HG02588 (cell line): Measurements from ENCODE around the gene CDHR3.

Experiments
- ATAC-seq: cut with Tn5 transposase; IDR thresholded peaks from one replicate; pipeline ENCODE4 v1.9.1; 2021; ENCODE audit warnings: mild to moderate bottlenecking, moderate library complexity; ENCODE audit not compliant: unreplicated experiment

CDHR3 gene

DNA sequence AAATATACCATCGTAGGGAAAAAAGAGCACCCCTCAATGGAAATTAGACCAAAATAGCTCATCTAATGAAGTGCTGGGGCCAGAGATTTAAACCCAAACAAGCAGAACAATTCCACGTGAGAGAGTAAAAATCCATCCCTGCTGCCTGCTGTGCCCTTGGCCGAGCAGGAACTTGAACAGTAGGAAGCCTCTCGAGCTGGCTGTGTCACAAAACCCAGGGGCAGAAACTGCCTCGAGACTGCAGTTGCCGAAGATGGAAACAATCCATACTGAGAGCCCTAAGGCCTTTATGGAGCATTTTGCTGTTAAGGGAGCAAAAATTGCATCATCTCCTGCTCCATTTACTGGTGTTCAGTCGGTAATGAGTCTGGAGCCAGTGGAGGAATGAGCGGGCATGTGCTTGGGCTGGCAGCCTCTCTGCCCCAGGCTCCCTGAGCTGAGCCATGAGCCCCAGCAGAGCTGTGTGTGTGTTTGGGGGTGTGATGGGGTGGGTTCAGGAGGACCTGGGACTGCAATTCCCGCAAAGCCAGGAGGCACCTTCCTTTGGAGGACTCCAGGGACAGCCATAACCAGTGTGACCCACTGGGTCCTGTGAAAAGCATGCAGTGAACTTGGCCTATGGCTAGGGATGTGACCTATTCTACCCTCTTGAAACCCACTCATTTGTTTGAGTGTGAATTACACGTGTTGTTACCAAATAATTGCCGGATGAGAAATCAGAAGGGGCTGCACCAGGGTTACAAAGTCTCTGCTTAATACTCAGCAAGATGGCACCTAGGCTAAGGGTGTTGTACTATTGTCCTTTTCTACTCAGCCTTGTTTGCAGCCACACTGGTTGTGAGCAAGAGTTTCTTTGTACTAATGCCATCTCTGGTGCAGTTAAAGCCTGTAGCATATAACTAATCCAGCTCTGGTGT lies 58.3 kb downstream of the CDHR3 start:
- ATAC-seq: no peak

GRCh38 chr7:106022193-106022821 lies 59.2 kb downstream of the CDHR3 start:
- ATAC-seq: peak; percentile 88

DNA sequence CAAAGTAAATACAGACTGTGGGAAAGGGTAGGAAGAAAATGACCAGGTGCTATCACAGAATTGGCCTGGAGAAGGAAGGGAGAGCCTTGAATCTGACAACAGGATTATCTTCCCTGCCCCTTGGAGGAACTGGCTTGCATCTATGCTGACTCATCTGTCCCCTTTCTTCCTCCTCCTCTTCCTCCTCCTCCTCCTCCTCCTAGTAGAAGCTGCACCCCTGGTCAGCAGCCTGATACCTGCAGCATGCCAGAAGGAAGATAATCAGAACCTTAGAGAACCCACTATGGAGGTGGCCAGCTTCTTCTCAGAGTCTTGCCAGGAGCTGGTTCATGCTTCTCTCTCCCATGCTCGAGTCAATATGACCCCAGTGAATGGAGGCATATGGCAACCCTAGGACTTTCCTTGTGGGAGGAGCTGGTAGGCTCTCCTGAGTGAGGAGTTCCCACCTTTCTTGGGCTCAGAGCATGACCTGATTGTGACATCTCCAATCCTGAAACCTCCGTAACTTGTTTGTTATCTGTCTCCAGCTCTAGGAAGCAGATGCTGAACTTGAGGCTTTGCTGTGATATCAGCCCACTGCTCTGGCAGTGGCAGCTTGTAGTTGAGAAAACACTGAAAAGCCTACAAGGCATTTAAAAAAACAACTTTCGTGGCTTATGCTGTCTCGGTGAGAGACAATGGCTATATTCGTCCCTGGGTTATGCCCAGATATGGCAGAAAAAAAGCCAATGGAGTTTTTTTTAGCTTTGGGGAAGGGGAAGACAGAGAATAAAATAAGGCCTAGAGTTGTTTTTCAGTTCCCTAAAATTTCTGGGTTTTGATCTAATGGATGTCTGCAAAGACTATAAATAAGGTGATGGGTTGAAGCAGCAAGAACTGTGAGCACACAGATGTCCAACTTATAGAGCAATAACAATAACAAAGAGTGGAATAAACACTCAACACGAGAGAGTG lies 60.6 kb downstream of the CDHR3 start:
- no peak for ATAC-seq

DNA sequence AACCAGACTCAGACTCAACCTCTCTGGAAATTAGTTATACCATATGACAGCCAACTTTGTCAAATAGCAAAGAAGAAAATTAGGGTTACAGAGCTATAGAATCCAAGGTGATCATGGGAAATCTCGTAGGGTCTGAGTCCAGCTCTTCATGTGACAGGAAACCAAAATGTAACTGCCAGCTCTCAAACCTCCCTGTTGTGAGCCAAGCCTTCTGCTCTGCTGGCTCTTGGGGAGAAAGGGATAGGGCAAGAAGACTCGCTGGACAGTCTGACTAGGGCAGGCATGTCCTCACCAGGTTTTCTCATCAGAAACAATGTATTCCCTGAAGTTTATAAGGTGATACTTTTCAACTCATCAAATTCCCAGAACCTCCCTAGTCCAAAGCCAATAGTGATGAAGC lies 63.0 kb downstream of the CDHR3 start:
- ATAC-seq: no peak

GRCh38 chr7:106029451-106029850 lies 66.4 kb downstream of the CDHR3 start:
- ATAC-seq: no peak

DNA sequence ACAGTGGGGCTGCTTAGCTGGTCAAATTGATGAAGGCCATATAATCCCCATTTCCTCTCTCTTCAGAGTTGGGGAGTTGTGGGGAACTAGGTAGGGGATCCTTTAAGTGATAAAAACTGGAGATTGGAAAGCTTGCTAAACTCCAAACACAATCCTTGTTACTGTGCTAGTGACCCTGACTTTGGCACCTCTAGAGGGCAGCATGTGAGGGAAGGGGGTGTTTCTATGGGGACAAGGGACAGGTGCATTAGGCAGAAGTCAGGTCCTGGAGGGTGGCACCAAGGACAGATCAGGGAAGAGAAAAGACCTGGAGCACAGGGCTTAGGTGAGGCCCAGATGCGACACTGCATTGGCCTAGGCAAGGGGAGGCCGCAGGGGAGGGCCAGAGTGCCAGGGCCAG lies 66.9 kb downstream of the CDHR3 start:
- no peak for ATAC-seq

- ATAC-seq: no peak
Measured at GRCh38 chr7:106031300-106032035, 68.4 kb downstream of the CDHR3 start.

GRCh38 chr7:106032295-106032694 lies 69.2 kb downstream of the CDHR3 start:
- ATAC-seq: no peak

DNA sequence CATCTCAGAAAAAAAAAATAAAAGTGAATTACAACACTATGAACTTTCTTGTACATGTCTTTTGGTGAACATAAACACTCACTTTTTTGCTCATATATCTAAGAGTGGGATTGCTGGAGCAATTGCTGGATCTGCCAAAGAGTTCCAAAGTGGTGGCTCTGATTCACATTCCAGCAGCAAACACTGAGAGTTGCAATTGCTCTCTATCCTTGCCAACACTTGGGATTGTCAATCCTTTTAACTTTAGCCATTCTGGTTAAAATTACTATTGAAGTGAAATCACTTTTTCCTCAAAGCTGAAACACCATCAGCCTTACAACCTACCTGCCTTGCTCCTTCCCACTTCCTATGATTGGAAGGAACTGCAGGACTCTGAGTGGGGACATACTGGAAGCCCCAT lies 70.7 kb downstream of the CDHR3 start:
- no peak for ATAC-seq

GRCh38 chr7:106034383-106034782 lies 71.3 kb downstream of the CDHR3 start:
- ATAC-seq: no peak

DNA sequence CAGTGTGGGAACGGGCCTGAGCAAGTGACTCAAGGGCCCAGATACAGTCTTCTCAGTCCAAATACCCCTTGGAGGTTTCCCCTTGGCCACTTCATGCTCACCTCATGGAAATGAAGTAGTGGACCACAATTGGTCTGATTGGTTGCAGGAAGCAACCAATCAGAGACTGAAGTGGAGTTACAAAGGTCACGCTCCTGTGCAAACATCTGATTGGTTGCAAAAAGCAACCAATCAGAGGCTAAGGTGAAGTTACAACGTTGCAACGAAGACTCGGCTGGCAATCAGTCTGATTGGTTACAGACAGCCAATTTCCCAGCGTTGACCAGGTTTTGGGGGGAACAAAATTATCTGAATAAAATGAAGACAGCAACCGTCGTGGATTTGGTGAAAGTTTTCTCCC lies 72.5 kb downstream of the CDHR3 start:
- ATAC-seq: no peak

DNA sequence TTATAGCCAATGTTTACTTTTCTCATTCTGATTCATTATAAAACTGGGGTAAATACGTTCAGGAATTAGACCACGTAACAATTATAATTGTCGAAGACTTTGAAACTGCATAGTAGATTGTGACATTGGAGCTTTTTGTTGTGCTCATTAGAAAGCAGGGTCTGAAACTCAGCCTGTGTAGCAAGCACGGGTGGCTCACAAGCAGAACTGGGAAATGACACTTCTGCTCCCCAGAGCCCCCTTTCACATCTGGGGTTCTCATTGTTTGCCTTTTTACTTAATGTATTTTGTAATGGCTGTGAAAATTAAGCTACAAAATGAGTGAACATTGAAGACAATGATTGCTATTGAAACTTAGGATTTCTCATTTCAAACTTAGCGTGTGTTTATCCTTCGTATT lies 72.9 kb downstream of the CDHR3 start:
- ATAC-seq: no peak

GRCh38 chr7:106037489-106038176 lies 74.6 kb downstream of the CDHR3 start:
- no peak for ATAC-seq

DNA sequence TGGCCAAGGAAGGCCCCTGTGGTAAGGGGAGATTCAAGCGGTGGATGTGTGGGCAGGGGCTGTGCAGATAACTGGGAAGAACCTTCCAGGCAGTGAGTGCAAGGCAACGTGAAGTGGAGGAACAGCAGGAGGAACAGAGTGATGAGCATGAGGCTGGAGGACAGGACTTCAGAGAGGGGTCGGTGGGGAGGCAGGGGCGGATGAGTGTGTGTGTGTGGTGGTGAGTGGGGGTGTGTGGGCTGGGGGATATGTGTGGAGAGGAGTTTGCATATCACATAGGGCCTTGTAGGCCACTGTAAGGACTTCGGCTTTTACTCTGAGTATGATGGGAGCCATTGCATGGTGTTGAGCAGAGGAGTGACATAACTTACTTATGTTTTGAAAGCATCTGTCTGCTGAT lies 75.2 kb downstream of the CDHR3 start:
- ATAC-seq: no peak

DNA sequence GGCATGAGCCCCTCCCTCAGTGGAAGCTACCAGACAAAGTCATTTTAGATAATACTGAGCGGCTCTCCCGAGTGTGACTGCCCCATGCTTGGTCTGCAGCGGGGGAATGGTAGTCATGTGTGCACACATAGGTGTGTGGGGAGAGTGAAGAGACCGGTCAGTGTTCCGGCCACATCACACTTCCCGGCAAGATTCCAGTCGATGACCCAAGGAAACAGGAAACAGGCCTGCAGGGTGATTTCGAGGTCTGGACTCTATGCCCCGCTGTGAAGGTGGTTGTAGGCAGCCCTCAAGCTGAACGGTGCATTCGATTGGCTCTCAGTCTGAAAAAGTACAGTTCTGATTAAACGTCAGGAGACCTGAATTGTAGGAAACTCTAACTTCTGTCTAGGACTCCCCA lies 75.9 kb downstream of the CDHR3 start:
- no peak for ATAC-seq

DNA sequence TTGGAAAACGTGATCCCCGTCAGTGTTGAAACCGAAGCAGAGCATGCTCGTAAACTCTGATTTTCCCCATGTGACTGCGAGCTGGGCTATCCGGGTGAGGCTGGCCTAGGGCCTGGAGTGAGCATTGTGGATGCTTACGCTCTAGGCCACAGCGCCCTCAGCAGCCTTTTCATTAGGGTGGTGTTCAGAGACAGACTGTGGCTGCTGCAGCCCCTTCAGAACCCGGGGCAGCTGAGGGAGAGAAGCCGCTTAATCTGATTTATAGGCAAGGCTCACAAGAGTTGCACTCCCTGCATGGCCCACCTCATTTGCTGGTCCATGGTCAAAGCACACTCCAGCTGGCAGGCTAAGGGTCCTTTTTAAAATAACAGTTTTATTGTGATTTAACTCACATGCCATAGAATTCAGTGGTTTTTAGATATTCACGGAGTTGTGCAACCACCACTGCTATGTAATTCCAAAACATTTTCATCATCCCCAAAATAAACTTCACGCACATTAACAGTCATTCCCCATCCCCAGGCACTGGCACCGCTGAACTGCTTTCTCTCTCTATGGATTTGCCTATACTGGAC lies 76.5 kb downstream of the CDHR3 start:
- no peak for ATAC-seq

GRCh38 chr7:106041140-106041717 lies 78.2 kb downstream of the CDHR3 start:
- no peak for ATAC-seq

GRCh38 chr7:106042196-106042611 lies 79.1 kb downstream of the CDHR3 start:
- ATAC-seq: no peak

DNA sequence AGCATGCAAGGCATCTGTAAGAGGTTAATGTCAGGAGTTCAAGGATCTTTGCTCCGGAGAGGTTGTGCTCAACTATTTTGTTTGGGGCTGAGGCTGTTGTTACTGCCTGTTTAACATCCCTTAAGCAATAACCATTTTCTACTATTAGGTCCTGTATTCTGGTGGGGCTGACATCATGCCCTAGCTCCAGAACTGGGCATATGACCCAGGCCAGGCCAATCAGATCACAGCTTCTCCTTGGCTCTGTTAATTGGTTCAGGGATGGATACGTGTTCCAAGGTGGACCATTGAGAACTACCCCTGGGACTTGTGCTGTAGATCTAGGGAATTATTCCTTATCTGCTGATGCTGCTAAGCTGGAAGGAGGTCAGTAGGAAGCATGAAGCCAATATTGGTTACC lies 82.1 kb downstream of the CDHR3 start:
- ATAC-seq: no peak
